OCI-LY3 (cell line): ENCODE results near the gene SULT4A1.

ENCODE experiments used
- EZH2phosphoT487 ChIP-seq: fragments of 200-600 bp; shearing (Covaris generic); IDR thresholded peaks from 2 replicates; pipeline ENCODE4 v1.6.1; 2018; ENCODE audit warnings: antibody characterized with exemption, mixed run types, low read depth
- TF ChIP-seq, protein P1 (sequence below): fragments of 200-600, 300-600 bp; sonication (generic); IDR thresholded peaks from 2 replicates; pipeline ENCODE4 v1.5.1; 2014; ENCODE audit warnings: antibody characterized with exemption, low read length, low read depth

- TF ChIP-seq, protein P1, sequence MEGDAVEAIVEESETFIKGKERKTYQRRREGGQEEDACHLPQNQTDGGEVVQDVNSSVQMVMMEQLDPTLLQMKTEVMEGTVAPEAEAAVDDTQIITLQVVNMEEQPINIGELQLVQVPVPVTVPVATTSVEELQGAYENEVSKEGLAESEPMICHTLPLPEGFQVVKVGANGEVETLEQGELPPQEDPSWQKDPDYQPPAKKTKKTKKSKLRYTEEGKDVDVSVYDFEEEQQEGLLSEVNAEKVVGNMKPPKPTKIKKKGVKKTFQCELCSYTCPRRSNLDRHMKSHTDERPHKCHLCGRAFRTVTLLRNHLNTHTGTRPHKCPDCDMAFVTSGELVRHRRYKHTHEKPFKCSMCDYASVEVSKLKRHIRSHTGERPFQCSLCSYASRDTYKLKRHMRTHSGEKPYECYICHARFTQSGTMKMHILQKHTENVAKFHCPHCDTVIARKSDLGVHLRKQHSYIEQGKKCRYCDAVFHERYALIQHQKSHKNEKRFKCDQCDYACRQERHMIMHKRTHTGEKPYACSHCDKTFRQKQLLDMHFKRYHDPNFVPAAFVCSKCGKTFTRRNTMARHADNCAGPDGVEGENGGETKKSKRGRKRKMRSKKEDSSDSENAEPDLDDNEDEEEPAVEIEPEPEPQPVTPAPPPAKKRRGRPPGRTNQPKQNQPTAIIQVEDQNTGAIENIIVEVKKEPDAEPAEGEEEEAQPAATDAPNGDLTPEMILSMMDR, result no peak
- no peak for TF ChIP-seq EZH2phosphoT487
Measured at GRCh38 chr22:43814264-43814663, 48.0 kb downstream of the SULT4A1 start.
